Activated CD4-positive, alpha-beta T cell treated with anti-CD3 and anti-CD28 coated beads for 24 hours (primary cell): ENCODE measurements around the gene VPS13D.

Experiments
- DNase-seq, 2 donors: peaks; one replicate each; pipeline ENCODE4 v3.0.0-alpha.2; 2020; ENCODE audit warnings: low read depth in 2 of 2

The VPS13D gene

GRCh38 chr1:12229835-12230548 is at the start of gene VPS13D:
TSS of gene VPS13D (plus strand) at chr1:12230030. CDS start at chr1:12234267, 4,237 bp downstream.
- DNase-seq, result peak; percentile 80 to 82

GRCh38 chr1:12180315-12180714 is 49.5 kb upstream of the VPS13D start:
- DNase-seq, result no peak

- DNase-seq, result no peak
Measured at GRCh38 chr1:12180903-12181302, 48.9 kb upstream of the VPS13D start.

GRCh38 chr1:12181568-12181967 is 48.3 kb upstream of the VPS13D start:
- no peak for DNase-seq

- no peak for DNase-seq
Measured at GRCh38 chr1:12182410-12182984, 47.3 kb upstream of the VPS13D start.

- DNase-seq, result no peak
Measured at GRCh38 chr1:12183095-12183794, 46.6 kb upstream of the VPS13D start.

GRCh38 chr1:12184008-12184681 is 45.7 kb upstream of the VPS13D start:
- no peak for DNase-seq

GRCh38 chr1:12185036-12185917 is 44.6 kb upstream of the VPS13D start:
- no peak for DNase-seq

- no peak for DNase-seq
Measured at GRCh38 chr1:12185918-12186678, 43.7 kb upstream of the VPS13D start.

- no peak for DNase-seq
Measured at GRCh38 chr1:12186679-12186985, 43.2 kb upstream of the VPS13D start.

- no peak for DNase-seq
Measured at GRCh38 chr1:12188115-12188514, 41.7 kb upstream of the VPS13D start.

- DNase-seq, result no peak
Measured at GRCh38 chr1:12188657-12189327, 41.0 kb upstream of the VPS13D start.

- DNase-seq, result no peak
Measured at GRCh38 chr1:12189328-12189682, 40.5 kb upstream of the VPS13D start.

GRCh38 chr1:12191242-12192032 is 38.4 kb upstream of the VPS13D start:
- DNase-seq, result no peak

- no peak for DNase-seq
Measured at GRCh38 chr1:12194666-12195216, 35.1 kb upstream of the VPS13D start.

GRCh38 chr1:12195416-12195815 is 34.4 kb upstream of the VPS13D start:
- DNase-seq, result no peak

- no peak for DNase-seq
Measured at GRCh38 chr1:12196641-12197482, 33.0 kb upstream of the VPS13D start.

GRCh38 chr1:12197483-12197880 is 32.3 kb upstream of the VPS13D start:
- no peak for DNase-seq
